GM19438 (cell line): ENCODE measurements around the gene ERMN.
A peak's percentile ranks its signal among the peaks of the same experiment; 100 is the strongest.
"Not testable (repeated sequence)": the region's sequence is repeated elsewhere in the genome, so short reads cannot be mapped to it uniquely, and the experiment has no call there.

Source experiments
- ATAC-seq: cut with Tn5 transposase; IDR thresholded peaks from one replicate; pipeline ENCODE4 v1.9.1; 2021; ENCODE audit warnings: low read depth; ENCODE audit not compliant: unreplicated experiment

The ERMN gene, protein sequence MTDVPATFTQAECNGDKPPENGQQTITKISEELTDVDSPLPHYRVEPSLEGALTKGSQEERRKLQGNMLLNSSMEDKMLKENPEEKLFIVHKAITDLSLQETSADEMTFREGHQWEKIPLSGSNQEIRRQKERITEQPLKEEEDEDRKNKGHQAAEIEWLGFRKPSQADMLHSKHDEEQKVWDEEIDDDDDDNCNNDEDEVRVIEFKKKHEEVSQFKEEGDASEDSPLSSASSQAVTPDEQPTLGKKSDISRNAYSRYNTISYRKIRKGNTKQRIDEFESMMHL

DNA sequence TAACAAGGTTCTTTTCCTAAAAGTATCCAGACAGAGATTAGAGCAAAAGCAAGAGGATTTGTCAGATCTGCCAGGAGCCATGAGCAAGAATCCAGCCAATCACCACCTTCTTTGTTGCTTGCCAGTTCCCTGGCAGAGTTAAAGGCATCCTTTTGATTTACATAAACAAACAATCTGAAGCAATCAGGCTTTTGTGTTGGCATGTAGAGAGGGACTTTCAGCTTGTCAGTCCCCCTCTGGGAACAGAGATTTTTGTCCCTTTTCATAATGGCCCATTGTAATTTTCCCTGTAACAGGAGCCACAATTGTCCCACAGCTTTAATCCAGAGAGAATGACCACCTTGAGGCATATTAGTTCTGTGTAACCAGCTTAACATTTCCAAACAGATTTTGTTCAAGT lies at the start of gene ERMN:
ERMN (minus strand) TSS at position 39 of the 400 bp plus-strand sequence. CDS start 182 bp downstream, outside the sequence.
- no peak for ATAC-seq

DNA sequence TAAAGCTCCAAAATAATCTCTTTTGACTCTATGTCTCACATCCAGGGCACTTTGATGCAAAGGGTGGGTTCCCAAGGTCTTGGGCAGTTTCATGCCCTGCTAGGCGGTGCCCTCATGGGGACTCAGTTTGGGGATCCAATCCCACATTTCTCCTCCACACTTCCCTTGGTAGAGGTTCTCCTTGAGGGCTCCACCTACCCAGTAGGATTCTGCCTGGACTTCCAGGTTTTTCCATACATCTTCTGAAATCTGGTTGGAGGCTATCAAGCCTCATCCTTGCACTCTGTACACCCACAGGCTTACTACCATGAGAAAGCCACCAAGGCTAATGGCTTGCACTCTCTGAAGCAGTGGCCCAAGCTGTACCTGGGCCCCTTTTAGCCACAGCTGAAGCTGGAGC lies 49.8 kb upstream of the ERMN start:
- ATAC-seq: no peak

DNA sequence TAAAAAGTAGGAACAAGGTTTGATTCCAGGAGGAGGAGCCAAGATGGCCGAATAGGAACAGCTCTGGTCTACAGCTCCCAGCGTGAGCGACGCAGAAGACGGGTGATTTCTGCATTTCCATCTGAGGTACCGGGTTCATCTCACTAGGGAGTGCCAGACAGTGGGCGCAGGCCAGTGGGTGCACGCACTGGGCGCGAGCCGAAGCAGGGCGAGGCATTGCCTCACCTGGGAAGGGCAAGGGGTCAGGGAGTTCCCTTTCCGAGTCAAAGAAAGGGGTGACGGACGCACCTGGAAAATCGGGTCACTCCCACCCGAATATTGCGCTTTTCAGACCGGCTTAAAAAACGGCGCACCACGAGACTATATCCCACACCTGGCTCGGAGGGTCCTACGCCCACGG lies 42.9 kb upstream of the ERMN start:
- ATAC-seq: not testable (repeated sequence)

DNA sequence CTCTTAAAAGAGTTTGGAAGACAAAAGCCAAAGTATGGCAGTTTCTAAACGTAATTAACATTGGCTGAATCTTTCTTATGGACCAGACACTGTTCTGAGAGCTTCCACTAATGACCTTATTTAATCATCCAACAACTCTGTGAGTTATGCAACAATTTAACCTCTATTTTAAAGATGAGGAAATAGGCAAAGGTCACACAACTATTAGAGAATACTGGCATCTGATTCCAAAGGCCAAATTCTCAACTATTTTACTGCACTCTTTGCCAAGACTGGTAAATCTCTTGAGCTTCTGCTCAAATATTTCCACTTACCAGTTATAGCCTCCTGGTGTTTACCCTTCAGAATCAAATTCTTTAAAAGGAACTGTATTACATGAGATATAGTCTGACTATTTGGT lies 42.1 kb upstream of the ERMN start:
- ATAC-seq: no peak

DNA sequence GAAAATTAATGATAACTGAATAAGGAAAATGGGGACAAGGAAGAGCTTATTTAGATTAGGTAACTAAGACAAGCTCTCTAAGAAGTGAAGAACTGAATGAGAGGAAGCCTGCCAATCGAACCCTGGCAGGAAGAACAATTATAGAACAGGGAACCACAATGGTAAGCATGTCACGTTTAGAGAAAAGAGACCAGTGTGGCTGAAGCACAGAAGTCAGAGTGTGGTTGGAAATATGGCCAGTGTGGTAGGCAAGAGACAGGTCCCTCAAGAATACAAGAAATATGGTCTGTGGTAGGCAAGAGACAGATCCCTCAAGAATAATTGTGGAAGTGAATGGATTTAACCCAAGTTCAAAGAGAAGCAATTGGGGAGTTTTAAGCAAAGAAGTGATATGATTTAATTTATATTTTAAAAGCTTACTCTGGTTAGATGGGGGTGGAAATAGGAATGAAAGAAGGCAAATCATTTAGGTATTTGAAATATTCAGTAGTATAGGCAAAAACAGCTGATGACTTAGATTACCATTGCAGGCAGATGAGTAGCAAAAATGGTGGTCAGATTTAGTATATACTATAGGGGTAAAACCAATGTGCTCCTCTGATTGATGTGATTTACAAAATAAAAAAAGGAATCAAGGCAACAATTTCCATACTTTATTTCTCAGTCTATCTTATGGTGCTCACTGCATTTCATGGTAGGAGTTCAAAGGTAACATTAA lies 38.8 kb upstream of the ERMN start:
- ATAC-seq: peak; percentile 82

DNA sequence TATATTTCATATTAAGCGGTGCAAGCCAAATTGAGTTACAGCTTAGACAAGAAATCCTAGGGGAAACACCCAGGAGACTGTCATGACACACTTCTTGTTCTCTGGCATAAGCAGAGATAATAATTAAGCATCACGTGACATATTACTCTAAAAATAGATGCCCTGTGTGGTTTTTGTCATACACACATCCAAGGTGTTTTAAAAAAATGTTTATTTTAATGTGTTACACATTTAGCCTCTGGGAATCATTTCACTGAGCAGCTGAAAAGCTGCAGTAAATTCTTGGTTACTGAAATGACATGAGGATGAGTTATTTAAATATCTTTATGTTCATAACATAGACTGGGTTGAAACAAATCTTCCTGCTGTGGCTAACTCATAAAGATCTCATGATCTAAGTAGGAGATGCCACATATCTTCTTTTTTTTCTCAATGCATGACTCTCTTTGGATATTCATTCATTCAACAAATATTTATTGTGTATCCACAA lies 38.0 kb upstream of the ERMN start:
- ATAC-seq: peak; percentile 44

DNA sequence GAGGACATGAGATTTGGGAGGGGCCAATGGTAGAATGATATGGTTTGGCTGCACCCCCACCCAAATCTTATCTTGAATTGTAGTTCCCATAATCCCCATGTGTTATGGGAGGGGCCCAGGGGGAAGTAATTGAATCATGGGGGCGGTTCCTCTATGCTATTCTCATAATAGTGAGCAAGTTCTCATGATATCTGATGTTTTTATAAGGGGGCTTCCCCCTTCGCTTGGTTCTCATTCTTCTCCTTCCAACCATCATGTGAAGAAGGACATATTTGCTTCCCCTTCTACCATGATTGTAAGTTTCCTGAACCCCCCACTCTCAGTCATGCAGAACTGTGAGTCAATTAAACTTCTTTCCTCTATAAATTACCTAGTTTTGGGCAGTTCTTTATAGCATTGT lies 37.0 kb upstream of the ERMN start:
- no peak for ATAC-seq

DNA sequence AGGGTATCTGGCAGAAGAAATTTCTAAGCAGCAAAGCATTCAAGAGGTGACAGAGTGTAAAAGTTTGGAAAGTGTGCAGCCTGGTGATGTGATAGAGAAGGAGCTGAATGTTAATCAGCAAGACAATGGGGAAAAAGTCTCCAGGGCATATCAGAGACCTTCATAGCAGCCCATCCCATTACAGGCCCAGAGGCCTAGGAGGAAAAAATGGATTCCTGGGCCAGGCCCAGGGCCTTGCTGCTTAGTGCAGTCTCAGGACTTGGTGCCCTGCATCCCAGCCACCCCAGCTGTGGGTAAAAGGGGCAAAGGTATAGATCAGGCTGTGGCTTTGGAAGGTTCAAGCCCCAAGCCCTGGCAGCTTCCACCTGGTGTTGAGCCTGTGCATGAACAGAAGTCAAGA lies 35.9 kb upstream of the ERMN start:
- no peak for ATAC-seq

DNA sequence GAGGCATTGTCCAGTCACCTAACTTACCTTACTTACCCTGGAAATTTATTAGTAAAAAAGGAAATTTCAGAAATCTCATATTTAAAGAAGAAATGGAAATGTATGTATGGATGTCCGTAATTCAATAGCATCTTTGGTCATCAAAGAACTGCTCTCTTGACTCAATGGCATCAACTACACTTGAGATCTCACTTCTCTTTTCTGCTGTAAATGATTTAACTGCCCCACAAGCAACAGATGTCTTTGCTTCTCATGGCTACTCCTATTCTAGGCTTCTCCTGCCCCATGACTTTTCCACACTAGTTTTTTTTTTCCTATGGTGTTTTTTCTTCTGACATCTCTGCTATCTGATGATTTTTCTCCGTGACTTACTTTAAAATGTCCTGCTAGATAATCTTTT lies 34.0 kb upstream of the ERMN start:
- no peak for ATAC-seq

DNA sequence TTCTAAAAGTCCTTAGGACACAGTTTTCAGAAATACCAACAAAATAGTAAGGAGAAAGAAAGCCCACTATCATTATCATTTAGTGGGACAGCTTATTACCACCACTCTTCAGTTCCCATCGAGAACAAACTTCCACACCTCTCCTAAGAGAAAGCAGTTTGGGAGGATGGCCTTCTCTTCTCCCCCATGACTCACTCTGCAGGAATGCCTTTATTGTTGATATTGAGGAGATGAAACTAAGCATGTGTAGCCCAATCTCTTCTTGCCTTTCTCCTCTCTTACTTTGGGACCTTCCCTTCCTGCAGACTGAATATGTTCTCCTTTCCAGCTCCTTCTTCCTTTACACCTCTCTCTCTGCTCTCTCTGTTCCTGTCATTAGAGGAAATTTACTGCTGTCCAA lies 30.0 kb upstream of the ERMN start:
- ATAC-seq: no peak

DNA sequence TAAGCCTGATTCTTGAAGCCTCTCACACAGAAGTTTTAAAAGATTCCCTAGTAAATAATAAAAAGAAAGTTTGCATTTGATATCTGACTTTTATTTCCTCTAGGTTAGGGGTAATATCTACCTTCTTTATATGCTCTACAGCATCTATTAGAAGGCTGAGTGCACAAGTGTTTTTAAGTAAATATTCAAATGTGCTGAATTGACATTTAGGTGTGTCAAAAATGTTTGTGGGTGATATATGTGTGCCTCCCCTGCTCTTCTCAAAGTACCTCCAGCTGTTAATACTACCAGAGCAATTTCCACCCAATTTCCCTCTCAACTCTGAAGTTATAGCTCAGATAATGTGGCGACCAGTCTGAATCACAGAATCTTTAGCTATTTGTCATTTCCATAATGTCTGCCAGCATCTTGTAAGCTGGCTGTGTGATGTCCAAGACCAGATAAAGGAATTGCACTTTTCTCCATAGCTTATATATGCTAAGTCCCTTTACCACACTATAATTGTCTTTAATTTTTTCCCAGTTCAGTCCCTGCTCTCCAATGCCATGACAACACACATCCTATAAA lies 24.4 kb upstream of the ERMN start:
- no peak for ATAC-seq

DNA sequence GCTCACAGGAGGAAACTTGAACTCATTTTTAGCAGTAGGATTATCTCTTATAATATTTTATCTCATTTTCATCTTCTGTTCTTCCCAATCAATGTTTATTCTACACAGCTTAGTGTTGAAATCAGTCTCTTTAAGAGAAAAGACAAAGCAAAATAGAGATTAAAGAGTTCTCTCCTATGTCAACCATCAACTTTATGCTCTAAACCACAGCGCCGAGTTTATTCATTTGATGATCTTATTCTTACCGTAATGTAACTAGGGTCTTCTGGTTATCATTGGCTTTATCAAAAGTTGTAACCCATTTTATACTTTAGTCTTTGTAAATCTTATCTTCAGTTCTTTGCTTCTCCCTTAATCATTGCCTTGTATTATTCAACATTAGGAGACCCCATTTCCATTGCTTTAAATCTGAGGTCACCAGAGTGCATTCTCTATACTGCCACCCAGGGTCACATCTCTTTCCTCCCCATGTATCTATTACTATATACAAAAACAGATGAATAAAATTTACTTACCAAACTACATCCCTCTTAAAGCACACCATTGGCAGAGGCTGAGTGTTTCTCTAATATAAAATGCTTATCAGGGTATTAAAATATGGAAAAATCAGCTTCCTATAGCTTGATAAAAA lies 22.8 kb upstream of the ERMN start:
- ATAC-seq: no peak

DNA sequence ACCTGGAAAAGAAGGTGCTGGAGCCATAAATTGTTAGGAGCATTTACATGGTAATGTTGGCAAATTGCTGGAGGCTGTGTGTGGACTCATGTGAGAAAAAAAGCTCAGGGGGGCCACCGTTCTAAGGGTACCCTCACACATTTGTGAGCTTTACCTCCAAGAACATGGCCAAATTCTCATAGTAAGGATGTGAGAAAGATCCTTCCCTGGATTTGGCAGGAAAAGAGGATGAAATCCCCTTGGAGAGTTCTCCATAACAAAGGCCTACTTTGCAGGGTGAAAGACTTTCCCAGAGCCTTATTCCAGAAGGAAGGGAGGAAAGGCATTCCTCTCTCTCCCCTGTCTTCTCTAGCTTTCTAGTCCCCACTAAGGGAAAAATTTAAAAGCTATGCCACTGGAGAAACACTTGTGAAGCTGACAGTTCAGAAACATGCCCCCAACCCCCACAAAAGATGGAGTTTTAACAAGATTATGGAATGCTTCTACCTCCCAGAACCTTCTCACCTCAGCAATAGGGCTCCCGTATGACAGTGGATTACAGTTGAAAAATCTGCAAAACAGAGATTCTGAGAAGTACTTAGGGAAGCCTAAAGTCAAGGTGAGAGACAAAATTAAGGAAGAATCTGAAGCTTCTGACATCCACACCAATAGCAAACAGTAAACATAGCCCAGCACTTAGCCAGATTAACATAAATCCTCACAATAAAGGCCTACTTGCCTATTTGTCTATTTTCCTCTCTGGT lies 20.2 kb upstream of the ERMN start:
- no peak for ATAC-seq

DNA sequence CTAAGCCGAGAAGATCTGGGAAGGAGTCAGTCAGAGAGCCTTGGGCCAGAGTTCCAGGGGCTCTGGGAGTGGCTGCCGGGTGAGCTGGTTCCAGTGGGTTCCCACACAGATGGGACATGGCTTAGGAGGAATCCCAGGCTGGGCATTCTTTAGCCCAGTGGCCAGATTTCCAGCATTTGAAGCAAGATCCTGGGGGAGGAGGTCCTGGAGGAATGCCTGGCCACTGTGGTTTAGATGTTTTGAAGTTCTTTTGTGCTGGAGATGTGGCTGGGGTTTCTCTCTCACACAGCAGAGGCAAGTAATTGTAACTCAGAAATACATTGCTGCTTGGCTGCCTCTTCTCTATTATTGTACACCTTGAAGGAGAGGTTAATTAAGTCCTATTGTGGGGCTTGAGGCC lies 15.8 kb upstream of the ERMN start:
- ATAC-seq: not testable (repeated sequence)

DNA sequence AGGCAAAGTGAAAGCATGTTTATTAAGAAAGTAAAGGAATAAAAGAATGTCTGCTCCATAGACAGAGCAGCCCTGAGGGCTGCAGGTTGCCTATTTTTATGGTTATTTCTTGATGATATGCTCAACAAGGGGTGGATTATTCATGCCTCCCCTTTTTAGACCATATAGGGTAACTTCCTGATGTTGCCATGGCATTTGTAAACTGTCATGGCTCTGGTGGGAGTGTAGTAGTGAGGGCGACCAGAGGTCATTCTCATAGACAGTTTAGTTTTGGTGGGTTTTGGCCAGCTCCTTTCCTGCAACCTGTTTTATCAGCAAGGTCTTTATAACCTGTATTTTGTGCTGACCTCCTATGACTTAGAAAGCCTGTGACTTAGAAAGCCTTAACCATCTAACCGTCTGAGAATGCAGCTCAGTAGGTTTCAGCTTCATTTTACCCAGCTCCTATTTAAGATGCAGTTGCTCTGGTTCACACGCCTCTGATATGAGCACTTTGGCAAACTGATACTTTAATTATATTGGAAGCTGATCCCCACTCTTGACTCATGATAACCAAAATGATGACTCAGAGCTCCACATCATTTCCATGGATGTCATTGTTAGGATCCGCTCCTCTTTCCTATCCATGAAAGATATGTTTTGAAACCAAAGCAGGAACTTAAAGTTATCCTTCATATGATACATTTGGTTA lies 14.5 kb upstream of the ERMN start:
- ATAC-seq: no peak

DNA sequence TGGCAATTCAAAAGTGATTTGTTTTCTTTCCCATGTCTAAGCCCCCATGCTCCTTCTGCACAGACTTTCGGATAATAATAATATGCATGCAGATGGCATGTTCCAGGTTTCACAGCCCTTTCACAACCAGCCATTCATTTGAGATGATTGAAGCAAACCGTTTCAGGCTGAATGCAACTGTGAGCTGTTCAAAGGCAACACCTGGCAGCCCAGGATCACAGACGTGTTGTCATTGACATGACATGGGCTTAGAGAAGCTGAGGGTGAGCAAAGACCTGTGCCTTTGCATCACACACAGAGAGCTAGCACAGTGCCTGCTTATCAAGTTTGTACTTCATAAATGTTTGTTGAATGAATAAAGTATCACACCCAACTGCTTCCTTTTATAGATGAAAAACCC lies 12.4 kb upstream of the ERMN start:
- no peak for ATAC-seq

DNA sequence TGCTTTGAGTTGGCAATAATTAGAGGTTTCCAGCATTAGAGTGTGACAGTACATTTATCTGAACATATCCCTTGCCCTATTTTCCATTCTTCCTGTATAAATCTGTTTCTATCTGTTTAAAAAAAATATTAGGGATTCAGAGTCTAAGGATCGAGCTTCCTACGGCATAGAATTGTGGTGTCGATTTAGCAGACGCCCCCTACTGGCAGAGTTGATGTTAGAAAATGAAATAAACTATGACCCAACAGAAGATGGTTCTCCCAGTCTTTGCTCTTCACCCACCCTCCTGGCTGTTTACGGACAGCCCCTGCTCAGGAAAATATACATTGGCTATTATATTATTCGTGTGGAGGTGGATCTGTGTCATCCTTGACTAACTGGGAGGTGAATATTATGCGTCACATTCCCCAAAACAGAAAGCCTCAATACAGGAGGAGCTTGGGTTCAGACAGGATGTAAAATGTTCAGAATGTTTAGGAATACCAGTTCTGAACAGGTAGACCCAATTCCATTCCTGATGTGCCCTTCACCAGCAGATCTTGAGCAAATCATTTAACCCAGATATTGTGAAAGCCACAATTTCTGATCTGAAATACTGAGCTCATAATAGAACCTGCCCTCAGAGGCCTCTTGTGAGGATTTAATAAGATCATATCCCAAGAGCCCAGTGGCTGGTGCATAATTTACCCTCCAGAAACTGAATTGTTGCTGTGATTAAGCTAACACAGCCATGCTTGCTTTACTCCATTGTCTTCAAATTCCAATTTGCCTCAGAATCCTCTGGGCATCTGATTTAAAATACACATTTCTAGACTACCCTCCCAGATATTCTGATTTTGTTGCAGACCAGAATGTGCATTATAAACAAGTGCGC lies 10.8 kb upstream of the ERMN start:
- peak; percentile 59 for ATAC-seq

DNA sequence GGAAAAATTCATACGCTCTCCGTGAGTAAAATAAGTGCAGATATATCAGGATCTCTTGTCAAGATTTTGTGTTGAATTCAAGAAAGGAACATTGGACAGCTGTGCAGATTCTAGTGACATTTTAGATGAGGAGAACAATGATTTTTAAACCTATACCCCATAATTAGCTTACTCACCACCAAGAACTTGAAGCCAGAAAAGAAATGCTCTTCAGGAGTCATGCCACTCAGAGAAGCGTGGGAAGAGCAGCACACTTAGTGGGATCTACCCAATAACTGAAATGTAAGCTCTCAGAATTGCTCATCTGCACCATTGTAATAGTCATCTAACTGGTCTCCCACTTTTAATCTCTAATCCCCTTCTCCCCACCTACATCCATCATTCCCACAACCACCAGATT lies 9.2 kb upstream of the ERMN start:
- no peak for ATAC-seq

DNA sequence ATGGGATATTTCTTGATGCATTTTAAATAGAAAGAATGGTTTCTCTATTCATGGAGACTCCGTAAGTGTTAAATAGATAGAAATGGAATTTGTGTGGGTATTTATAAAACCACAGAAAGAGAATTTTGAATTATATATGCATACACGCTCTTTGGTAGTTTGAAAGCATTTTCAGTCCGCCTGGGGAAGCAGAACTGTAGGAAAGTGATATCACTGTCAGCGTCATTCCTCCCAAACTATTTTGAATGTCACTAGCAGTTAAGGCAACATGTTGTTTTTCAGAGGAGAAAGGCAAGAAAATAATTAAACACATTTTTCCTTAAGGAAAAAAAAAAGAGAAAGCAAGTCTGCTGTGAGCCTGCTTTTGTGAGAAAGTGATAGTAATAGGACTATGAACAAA lies 8.7 kb upstream of the ERMN start:
- no peak for ATAC-seq
